Neural progenitor cell (in vitro differentiated cells): ENCODE results near the gene IGSF8. TPM values are rescaled to one million over a fixed set of nuclear protein-coding genes. Genes with fewer than 3 reads are reported as not detected.

Source experiments
- DNase-seq: peaks from one replicate; pipeline ENCODE4 v3.0.0-alpha.2; 2016; ENCODE audit warnings: low spot score
- H2AFZ ChIP-seq: fragments of 200-600 bp; sonication (generic); replicated peaks from 2 replicates; pipeline ENCODE4 v1.6.1; 2016; ENCODE audit warnings: antibody characterized with exemption
- H3F3A ChIP-seq: fragments of 200-600 bp; sonication (generic); 2 replicates; pipeline ENCODE4 v1.6.1; 2016; ENCODE audit warnings: antibody characterized with exemption, low read depth
- H3K27ac ChIP-seq: fragments of 200-600 bp; sonication (generic); 2 replicates; pipeline ENCODE4 v1.5.1; 2016; ENCODE audit warnings: mild to moderate bottlenecking
- H3K27me3 ChIP-seq: fragments of 200-600 bp; sonication (generic); 2 replicates; pipeline ENCODE4 v1.6.1; 2016; ENCODE audit warnings: mild to moderate bottlenecking, moderate library complexity
- H3K36me3 ChIP-seq: fragments of 200-600 bp; sonication (generic); 2 replicates; pipeline ENCODE4 v1.5.1; 2016
- H3K4me1 ChIP-seq: fragments of 200-600 bp; sonication (generic); 2 replicates; pipeline ENCODE4 v1.6.1; 2016; ENCODE audit warnings: mixed run types
- H3K4me2 ChIP-seq: fragments of 200-600 bp; sonication (generic); 2 replicates; pipeline ENCODE4 v1.6.1; 2016
- H3K4me3 ChIP-seq: fragments of 200-600 bp; sonication (generic); 2 replicates; pipeline ENCODE4 v1.5.1; 2016
- H3K79me2 ChIP-seq: fragments of 200-600 bp; sonication (generic); 2 replicates; pipeline ENCODE4 v1.6.1; 2016; ENCODE audit warnings: low read depth
- H3K9ac ChIP-seq: fragments of 200-600 bp; sonication (generic); 2 replicates; pipeline ENCODE4 v1.6.1; 2016
- H3K9me3 ChIP-seq: fragments of 200-600 bp; sonication (generic); 2 replicates; pipeline ENCODE4 v1.5.1; 2016; ENCODE audit warnings: low read depth
- H4K20me1 ChIP-seq: fragments of 200-600 bp; sonication (generic); 2 replicates; pipeline ENCODE4 v1.6.1; 2016; ENCODE audit warnings: low read depth
- H3K27ac Mint-ChIP-seq: 3 replicates; pipeline ENCODE4 v1.8.0; 2021; ENCODE audit warnings: mixed read lengths
- H3K27me3 Mint-ChIP-seq: 2 replicates; pipeline ENCODE4 v1.8.0; 2022; ENCODE audit warnings: low read depth, mild to moderate bottlenecking, inconsistent platforms, moderate library complexity, mixed read lengths; ENCODE audit not compliant: insufficient read depth
- H3K36me3 Mint-ChIP-seq: 3 replicates; pipeline ENCODE4 v1.8.0; 2021; ENCODE audit warnings: mixed read lengths
- H3K4me1 Mint-ChIP-seq: 3 replicates; pipeline ENCODE4 v1.8.0; 2021; ENCODE audit warnings: mixed read lengths
- H3K4me3 Mint-ChIP-seq: 3 replicates; pipeline ENCODE4 v1.8.0; 2021; ENCODE audit warnings: mild to moderate bottlenecking, moderate library complexity, mixed read lengths
- H3K9me3 Mint-ChIP-seq: 3 replicates; pipeline ENCODE4 v1.8.0; 2020; ENCODE audit warnings: mixed read lengths
- EZH2 ChIP-seq: fragments of 200-600 bp; sonication (generic); IDR thresholded peaks from 2 replicates; pipeline ENCODE4 v1.6.1; 2017; ENCODE audit warnings: antibody characterized with exemption, mild to moderate bottlenecking, moderate library complexity
- EZH2phosphoT487 ChIP-seq: fragments of 200-600 bp; sonication (generic); IDR thresholded peaks from 2 replicates; pipeline ENCODE4 v1.6.1; 2017; ENCODE audit warnings: antibody characterized with exemption
- total RNA-seq: library from RNA; depleted of rRNA; stranded (reverse); fragments of >200 nt; gene quantifications from 2 replicates; pipeline ENCODE4 v1.2.3, GENCODE V29; 2015; ENCODE audit warnings: low replicate concordance
- TF ChIP-seq, protein P1 (sequence below): fragments of 200-600 bp; sonication (generic); IDR thresholded peaks from 2 replicates; pipeline ENCODE4 v1.5.1; 2017; ENCODE audit warnings: antibody characterized with exemption, mild to moderate bottlenecking

Gene IGSF8
- total RNA-seq, 1 donor from 2014 or later, result 9.4 TPM

DNA sequence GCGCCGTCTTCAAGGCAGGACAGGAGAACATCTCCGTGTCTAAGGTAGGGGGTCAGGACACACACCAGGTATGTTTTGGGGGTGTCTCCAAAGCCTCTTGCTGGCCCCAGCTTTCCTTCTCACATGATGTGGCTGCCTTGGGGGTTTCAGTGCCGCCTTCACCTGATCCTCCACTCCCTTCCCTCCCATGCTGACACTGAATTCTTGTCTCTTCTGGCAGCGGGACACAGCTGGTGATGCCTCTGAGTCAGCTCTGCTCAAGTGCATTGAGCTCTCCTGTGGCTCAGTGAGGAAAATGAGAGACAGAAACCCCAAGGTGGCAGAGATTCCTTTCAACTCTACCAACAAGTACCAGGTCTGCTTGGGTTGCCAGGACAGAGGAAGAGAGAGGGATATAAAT is 30.6 kb upstream of the IGSF8 start:
- H3K9ac ChIP-seq, result no peak overlapping the region
- peaks cover 60% of the 10 kb centered on the region for H3K36me3 Mint-ChIP-seq
- H3K27ac Mint-ChIP-seq, result no peak overlapping the region

DNA sequence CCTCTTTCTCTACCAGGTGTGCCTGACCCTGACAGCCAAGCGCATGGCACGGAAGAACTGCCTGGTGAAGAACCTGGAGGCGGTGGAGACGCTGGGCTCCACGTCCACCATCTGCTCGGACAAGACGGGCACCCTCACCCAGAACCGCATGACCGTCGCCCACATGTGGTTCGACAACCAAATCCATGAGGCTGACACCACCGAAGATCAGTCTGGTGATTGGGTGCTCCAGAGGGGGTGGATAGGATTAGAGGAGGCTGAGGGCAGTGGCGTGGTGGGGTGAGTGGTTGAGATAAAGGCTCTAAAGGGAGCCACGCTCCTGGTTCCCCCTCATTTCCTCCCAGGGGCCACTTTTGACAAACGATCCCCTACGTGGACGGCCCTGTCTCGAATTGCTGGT is 30.2 kb upstream of the IGSF8 start:
- H3K4me2 ChIP-seq, result no peak overlapping the region
- H3K27me3 Mint-ChIP-seq, result peaks cover 4% of the 10 kb centered on the region
- H3K36me3 Mint-ChIP-seq, result peaks cover 60% of the 10 kb centered on the region
- no peaks in the 10 kb centered on the region for H3F3A ChIP-seq
- no peak overlapping the region for H3K4me3 Mint-ChIP-seq
- H3K79me2 ChIP-seq, result no peaks in the 10 kb centered on the region
- no peak overlapping the region for H2AFZ ChIP-seq
- H3K36me3 ChIP-seq, result peaks cover 6% of the 10 kb centered on the region
- H3K9me3 ChIP-seq, result no peaks in the 10 kb centered on the region
- no peaks in the 10 kb centered on the region for H3K9me3 Mint-ChIP-seq
- H3K9ac ChIP-seq, result no peak overlapping the region
- TF ChIP-seq, protein P1, sequence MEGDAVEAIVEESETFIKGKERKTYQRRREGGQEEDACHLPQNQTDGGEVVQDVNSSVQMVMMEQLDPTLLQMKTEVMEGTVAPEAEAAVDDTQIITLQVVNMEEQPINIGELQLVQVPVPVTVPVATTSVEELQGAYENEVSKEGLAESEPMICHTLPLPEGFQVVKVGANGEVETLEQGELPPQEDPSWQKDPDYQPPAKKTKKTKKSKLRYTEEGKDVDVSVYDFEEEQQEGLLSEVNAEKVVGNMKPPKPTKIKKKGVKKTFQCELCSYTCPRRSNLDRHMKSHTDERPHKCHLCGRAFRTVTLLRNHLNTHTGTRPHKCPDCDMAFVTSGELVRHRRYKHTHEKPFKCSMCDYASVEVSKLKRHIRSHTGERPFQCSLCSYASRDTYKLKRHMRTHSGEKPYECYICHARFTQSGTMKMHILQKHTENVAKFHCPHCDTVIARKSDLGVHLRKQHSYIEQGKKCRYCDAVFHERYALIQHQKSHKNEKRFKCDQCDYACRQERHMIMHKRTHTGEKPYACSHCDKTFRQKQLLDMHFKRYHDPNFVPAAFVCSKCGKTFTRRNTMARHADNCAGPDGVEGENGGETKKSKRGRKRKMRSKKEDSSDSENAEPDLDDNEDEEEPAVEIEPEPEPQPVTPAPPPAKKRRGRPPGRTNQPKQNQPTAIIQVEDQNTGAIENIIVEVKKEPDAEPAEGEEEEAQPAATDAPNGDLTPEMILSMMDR, result no peak
- TF ChIP-seq EZH2phosphoT487 (no peak), EZH2 (no peak)
- H4K20me1 ChIP-seq, result peaks cover 3% of the 10 kb centered on the region
- H3K4me1 ChIP-seq, result no peaks in the 10 kb centered on the region
- H3K27me3 ChIP-seq, result no peaks in the 10 kb centered on the region
- H3K4me1 Mint-ChIP-seq, result peaks cover 3% of the 10 kb centered on the region
- no peak for DNase-seq
- no peak overlapping the region for H3K27ac ChIP-seq
- H3K27ac Mint-ChIP-seq, result no peak overlapping the region
- no peak overlapping the region for H3K4me3 ChIP-seq

More for the DNA sequence above, 30.6 kb upstream of the IGSF8 start:
- H3K27me3 ChIP-seq, result no peaks in the 10 kb centered on the region
- Mint-ChIP-seq H3K27me3 (peaks cover 4% of the 10 kb centered on the region), H3K9me3 (no peaks in the 10 kb centered on the region), H3K4me1 (peaks cover 3% of the 10 kb centered on the region), H3K4me3 (no peak overlapping the region)
- no peaks in the 10 kb centered on the region for H3K4me1 ChIP-seq
- no peaks in the 10 kb centered on the region for H3K9me3 ChIP-seq
- no peak overlapping the region for H3K4me2 ChIP-seq
- no peak for DNase-seq
- no peak overlapping the region for H3K4me3 ChIP-seq
- H3K27ac ChIP-seq, result no peak overlapping the region
- H3K36me3 ChIP-seq, result peaks cover 6% of the 10 kb centered on the region
- no peaks in the 10 kb centered on the region for H3K79me2 ChIP-seq
- H4K20me1 ChIP-seq, result no peaks in the 10 kb centered on the region
- TF ChIP-seq EZH2phosphoT487 (no peak), EZH2 (no peak)
- TF ChIP-seq, protein P1, result no peak
- H3F3A ChIP-seq, result no peaks in the 10 kb centered on the region
- no peak overlapping the region for H2AFZ ChIP-seq

DNA sequence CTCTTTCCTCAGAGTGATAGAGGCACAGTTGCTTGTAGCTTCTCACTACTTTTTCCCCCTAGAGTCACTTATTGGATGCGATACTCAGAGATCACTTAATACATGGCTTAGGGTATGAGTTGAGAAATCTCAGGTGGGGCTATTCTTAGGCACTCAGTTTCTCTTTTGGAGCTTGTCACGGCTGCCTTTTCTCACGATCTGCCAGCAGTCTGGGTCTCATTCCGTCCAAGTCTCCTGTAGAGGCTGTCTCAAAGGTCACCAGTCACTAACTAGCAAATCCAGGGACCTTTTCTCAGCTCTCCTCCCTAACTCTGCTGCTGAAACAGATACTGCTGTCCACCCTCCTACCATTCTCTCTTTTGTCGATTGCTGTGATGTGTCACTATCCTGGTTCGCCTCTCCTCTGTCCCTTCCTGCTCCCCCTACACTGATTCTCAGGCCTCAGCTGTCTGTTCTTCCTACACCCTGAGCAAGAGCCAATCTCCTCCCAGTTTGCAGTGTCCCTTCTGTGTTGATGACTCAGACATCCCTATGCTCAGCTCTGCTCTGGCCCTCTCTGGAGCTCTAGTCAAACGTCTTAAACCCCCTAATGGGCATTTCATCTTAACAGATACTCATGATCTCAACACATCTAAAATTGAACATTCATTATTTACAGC is 29.6 kb upstream of the IGSF8 start:
- H3K27me3 Mint-ChIP-seq, result peaks cover 4% of the 10 kb centered on the region
- TF ChIP-seq, protein P1, result no peak
- TF ChIP-seq EZH2 (no peak), EZH2phosphoT487 (no peak)
- H3K9me3 Mint-ChIP-seq, result no peaks in the 10 kb centered on the region
- H3K36me3 Mint-ChIP-seq, result peaks cover 60% of the 10 kb centered on the region
- Histone ChIP-seq H3K27ac (no peak overlapping the region), H3K4me2 (no peak overlapping the region), H3K4me1 (no peaks in the 10 kb centered on the region), H3F3A (no peaks in the 10 kb centered on the region), H3K4me3 (no peak overlapping the region), H4K20me1 (peaks cover 3% of the 10 kb centered on the region), H3K9ac (no peak overlapping the region), H3K9me3 (no peaks in the 10 kb centered on the region), H3K79me2 (no peaks in the 10 kb centered on the region), H2AFZ (no peak overlapping the region), H3K36me3 (peaks cover 6% of the 10 kb centered on the region), H3K27me3 (no peaks in the 10 kb centered on the region)
- H3K4me1 Mint-ChIP-seq, result peaks cover 3% of the 10 kb centered on the region
- H3K27ac Mint-ChIP-seq, result no peak overlapping the region
- no peak for DNase-seq
- H3K4me3 Mint-ChIP-seq, result no peak overlapping the region
